ENCODE data around the gene LIM2.

Gene LIM2

GRCh38 chr19:51339313-51339686 is 48.5 kb downstream of the LIM2 start:
- no peak for TF ChIP-seq CTCF (IDR thresholded peaks at IDR 0.05; ENCODE audit: low read depth, low read length)
- DNase-seq (ENCODE audit: low read depth in 2 of 2) = no peak
- peak overlapping the region; percentile 63 to 66 for H3K4me3 ChIP-seq (replicated peaks in 1 of 2; ENCODE audit: low read depth in 2 of 2, low read length in 2 of 2)

GRCh38 chr19:51338563-51339312 is 49.0 kb downstream of the LIM2 start:
- peak; percentile 79 to 82 for DNase-seq (ENCODE audit: low read depth in 2 of 2)
- H3K4me3 ChIP-seq (replicated peaks in 1 of 2; ENCODE audit: low read depth in 2 of 2, low read length in 2 of 2) = peak overlapping the region; percentile 63 to 66
- peak; percentile 79 for TF ChIP-seq CTCF (IDR thresholded peaks at IDR 0.05; ENCODE audit: low read depth, low read length)

- no peak for TF ChIP-seq CTCF (IDR thresholded peaks at IDR 0.05; ENCODE audit: low read depth, low read length)
- H3K4me3 ChIP-seq (replicated peaks in 1 of 2; ENCODE audit: low read depth in 2 of 2, low read length in 2 of 2) = no peak overlapping the region
- DNase-seq (ENCODE audit: low read depth in 2 of 2) = no peak
These were observed 49.8 kb downstream of the LIM2 start for GRCh38 chr19:51337861-51338562.

GRCh38 chr19:51337141-51337860 is 50.5 kb downstream of the LIM2 start:
- TF ChIP-seq CTCF (IDR thresholded peaks at IDR 0.05; ENCODE audit: low read depth, low read length) = no peak
- H3K4me3 ChIP-seq (replicated peaks in 1 of 2; ENCODE audit: low read depth in 2 of 2, low read length in 2 of 2) = no peak overlapping the region
- DNase-seq (ENCODE audit: low read depth in 2 of 2) = no peak

GRCh38 chr19:51333836-51334460 is 53.8 kb downstream of the LIM2 start:
- TF ChIP-seq CTCF (IDR thresholded peaks at IDR 0.05; ENCODE audit: low read depth, low read length) = no peak
- DNase-seq (ENCODE audit: low read depth in 2 of 2) = peak in 1 of 2 donors; percentile 14
- H3K4me3 ChIP-seq (replicated peaks in 1 of 2; ENCODE audit: low read depth in 2 of 2, low read length in 2 of 2) = no peak overlapping the region

- no peak for TF ChIP-seq CTCF (IDR thresholded peaks at IDR 0.05; ENCODE audit: low read depth, low read length)
These were observed 56.1 kb downstream of the LIM2 start for GRCh38 chr19:51331716-51332115.

More at GRCh38 chr19:51331716-51332115, 56.1 kb downstream of the LIM2 start:
- H3K4me3 ChIP-seq (replicated peaks in 1 of 2; ENCODE audit: low read depth in 2 of 2, low read length in 2 of 2) = no peak overlapping the region
- DNase-seq (ENCODE audit: low read depth in 2 of 2) = no peak
